Fibroblast of pulmonary artery (primary cell): ENCODE measurements around the gene REEP5.
"Not testable (repeated sequence)": the region's sequence is repeated elsewhere in the genome, so short reads cannot be mapped to it uniquely, and the experiment has no call there.

Experiments used
- DNase-seq: peaks from one replicate; pipeline ENCODE4 v3.0.0-alpha.2; 2010; ENCODE audit warnings: low read depth
- H3K4me3 ChIP-seq: replicated peaks from 2 replicates; pipeline ENCODE4 v1.5.1; 2011; ENCODE audit warnings: low read depth, mild to moderate bottlenecking, control low read depth, low read length, moderate library complexity
- TF ChIP-seq, protein P1 (sequence below): IDR thresholded peaks from 2 replicates; pipeline ENCODE4 v1.5.1; 2011; ENCODE audit warnings: mild to moderate bottlenecking, control low read depth, low read length, inconsistent platforms; ENCODE audit errors: missing control alignments

REEP5 gene

DNA sequence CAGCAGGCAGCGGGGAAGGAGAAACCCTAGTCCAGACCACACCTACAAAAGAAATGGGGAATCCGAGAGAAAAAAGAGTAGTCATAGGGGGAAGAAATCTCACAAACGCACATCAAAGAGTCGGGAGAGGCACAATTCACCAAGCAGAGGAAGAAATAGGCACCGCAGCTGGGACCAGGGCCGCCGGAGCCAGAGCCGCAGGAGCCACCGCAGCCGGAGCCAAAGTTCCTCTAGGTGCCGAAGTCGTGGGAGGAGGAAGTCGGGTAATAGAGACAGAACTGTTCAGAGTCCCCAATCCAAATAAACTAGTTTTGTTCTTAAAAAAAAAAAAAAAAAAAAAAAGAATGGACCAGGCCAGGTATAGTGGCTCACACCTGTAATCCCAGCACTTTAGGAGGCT, 29.3 kb downstream of the REEP5 start:
- no peak overlapping the region for H3K4me3 ChIP-seq
- no peak for DNase-seq
- TF ChIP-seq, protein P1, sequence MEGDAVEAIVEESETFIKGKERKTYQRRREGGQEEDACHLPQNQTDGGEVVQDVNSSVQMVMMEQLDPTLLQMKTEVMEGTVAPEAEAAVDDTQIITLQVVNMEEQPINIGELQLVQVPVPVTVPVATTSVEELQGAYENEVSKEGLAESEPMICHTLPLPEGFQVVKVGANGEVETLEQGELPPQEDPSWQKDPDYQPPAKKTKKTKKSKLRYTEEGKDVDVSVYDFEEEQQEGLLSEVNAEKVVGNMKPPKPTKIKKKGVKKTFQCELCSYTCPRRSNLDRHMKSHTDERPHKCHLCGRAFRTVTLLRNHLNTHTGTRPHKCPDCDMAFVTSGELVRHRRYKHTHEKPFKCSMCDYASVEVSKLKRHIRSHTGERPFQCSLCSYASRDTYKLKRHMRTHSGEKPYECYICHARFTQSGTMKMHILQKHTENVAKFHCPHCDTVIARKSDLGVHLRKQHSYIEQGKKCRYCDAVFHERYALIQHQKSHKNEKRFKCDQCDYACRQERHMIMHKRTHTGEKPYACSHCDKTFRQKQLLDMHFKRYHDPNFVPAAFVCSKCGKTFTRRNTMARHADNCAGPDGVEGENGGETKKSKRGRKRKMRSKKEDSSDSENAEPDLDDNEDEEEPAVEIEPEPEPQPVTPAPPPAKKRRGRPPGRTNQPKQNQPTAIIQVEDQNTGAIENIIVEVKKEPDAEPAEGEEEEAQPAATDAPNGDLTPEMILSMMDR: no peak

DNA sequence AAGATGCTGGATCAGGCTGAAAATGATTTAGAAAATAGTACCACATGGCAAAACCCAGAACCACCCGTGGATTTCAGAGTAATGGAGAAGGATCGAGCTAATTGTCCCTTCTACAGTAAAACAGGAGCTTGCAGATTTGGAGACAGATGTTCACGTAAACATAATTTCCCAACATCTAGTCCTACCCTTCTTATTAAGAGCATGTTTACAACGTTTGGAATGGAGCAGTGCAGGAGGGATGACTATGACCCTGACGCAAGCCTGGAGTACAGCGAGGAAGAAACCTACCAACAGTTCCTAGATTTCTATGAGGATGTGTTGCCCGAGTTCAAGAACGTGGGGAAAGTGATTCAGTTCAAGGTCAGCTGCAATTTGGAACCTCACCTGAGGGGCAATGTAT, 30.0 kb downstream of the REEP5 start:
- H3K4me3 ChIP-seq, DNase-seq: not testable (repeated sequence)

DNA sequence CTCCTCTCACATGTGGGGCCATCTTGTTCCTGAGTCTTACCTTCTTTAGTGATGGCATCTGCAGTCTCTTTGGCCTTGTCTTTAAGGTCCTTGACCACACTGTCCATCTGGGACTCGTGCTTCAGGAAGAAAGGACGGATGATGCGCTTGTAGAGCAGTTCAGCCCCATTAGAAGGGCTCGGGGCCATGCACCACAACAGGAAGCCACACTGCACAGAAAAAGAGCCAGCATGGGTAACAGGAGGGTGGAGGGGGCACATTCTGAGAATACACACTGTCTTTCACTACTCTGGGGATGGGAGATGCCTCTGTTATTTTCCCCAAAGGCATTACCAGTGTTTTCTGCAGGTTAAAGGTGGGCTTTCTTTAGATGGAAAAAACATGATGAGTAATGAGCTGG, 35.1 kb downstream of the REEP5 start:
- no peak overlapping the region for H3K4me3 ChIP-seq
- DNase-seq: no peak
- TF ChIP-seq, protein P1: no peak

DNA sequence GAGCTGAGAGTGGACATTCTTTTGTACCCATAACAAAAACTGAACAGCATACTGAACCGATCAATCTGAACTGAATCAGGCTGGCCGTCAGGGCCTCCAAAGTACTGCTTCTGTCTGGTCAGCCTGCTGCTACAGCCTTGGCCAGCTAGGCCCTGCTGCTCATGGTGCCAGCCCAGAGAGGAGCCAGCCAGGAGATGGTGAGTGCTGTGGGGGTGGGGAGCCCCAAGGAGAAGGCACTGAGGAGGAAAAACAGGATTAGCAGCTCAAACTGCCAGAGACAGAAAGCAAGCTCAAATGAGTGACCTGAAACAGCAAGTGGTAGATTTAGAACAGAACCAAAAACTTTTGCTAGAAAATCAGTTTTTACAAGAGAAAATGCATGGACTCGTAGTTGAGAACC, 37.0 kb downstream of the REEP5 start:
- H3K4me3 ChIP-seq: no peak overlapping the region
- TF ChIP-seq, protein P1: no peak
- no peak for DNase-seq

DNA sequence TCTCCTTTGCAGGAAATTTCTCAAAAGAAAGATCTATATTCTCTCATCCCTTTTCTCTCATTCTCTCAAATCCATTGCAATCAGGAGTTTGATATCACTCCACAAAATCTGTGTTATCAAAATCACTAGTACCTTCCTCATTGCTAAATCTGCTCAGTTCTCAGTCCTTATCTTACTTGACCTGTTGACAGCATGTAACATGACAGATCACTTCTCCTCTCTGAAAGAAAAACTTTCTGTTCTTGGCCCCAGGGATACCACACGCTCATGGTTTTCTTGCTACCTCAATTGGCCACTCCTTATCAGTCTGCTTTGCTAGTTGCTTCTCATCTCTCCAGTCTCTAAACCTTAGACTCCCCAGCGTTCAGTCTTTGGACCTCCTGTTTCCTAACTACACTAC, 38.8 kb downstream of the REEP5 start:
- DNase-seq: no peak
- TF ChIP-seq, protein P1: no peak
- H3K4me3 ChIP-seq: no peak overlapping the region

DNA sequence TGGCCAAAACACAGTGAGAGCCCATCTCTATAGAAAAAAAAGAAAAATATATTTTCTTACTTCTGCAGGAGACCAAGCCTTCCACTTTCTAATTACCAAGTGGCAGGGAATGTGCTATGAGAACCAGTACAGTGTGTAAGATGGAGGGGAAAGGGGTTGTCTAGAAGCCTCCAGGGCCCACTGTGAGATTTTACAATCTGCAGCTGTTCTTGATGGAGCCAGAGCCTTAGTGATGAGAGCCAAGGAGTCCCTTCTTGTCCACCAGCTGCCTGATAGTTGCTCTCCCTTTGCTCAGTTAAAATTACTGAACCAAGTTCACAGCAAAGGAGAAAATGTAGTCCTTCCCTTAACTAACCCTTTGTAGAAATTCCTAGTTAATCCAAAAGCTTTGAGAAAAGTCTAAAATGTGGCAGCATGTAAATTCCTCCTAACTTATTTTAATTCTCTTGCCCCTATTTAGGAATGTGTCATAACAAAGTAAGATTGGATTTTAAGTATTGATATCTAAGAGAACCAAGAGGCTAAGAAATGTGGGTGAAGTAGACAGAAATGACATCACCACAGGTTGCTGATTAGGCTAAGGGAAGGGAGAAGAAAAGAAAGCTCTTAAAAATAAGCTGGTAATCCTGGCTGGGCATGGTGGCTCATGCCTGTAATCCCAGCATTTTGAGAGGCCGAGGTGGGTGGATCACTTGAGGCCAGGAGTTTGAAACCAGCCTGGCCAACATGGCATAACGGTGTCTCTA, 41.6 kb downstream of the REEP5 start:
- no peak overlapping the region for H3K4me3 ChIP-seq
- TF ChIP-seq, protein P1: no peak
- DNase-seq: no peak

DNA sequence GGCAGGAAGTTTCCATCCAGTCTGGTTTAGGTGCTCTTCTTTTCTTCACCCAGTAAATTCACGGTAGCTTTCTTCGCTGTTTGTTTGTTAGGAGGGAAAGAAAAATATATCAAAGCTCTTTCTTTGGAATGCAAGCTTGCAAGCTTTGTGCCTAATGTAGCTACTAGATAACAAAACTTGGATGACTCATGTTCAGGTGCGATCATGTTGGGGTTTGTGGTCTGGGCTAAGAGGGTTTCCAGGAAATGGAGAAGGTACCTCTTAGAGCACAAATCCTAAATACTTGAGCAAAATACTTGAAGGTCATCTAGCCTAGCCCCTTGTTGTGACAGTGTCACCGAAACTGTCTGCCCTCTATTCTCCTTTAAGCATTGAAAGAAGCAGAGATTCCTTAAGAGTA, 43.3 kb downstream of the REEP5 start:
- TF ChIP-seq, protein P1: no peak
- DNase-seq: peak; percentile 18
- no peak overlapping the region for H3K4me3 ChIP-seq
